Caki2 (cell line): ENCODE results near the gene PLOD1. TPM values are rescaled to one million over a fixed set of nuclear protein-coding genes. Genes with fewer than 3 reads are reported as not detected.
A peak's percentile ranks its signal among the peaks of the same experiment; 100 is the strongest.
"Not testable (repeated sequence)": the region's sequence is repeated elsewhere in the genome, so short reads cannot be mapped to it uniquely, and the experiment has no call there.

Source experiments
- DNase-seq: peaks from one replicate; pipeline ENCODE4 v3.0.0-alpha.2; 2015; ENCODE audit warnings: low read depth
- in situ Hi-C: cut with HindIII; loops from 2 replicates; pipeline ENCODE4 v1.10.0; 2016; ENCODE audit warnings: low sequenced_read_pairs, low pct_unique_long_range_greater_than_20kb, mixed read lengths
- total RNA-seq: library from RNA; depleted of rRNA; stranded (reverse); fragments of >200 nt; shearing (Covaris generic); gene quantifications from 2 replicates; pipeline ENCODE4 v1.2.3, GENCODE V29; 2014; ENCODE audit warnings: low replicate concordance

The PLOD1 gene
- total RNA-seq, 1 experiment from 2014 or later: 153 TPM

- peak; percentile 97 for DNase-seq
- in situ Hi-C loops: no loop called here
Measured at GRCh38 chr1:11908095-11908675, 26.3 kb upstream of the PLOD1 start.

- in situ Hi-C loops: not testable (repeated sequence)
Measured at GRCh38 chr1:11910914-11911228, 23.6 kb upstream of the PLOD1 start.

GRCh38 chr1:11912000-11912399 is 22.5 kb upstream of the PLOD1 start:
- in situ Hi-C loops: no loop called here
- DNase-seq: no peak

More at GRCh38 chr1:11910914-11911228, 23.6 kb upstream of the PLOD1 start:
- not testable (repeated sequence) for DNase-seq

GRCh38 chr1:11912482-11913216 is 21.9 kb upstream of the PLOD1 start:
- in situ Hi-C loops, DNase-seq: not testable (repeated sequence)

- in situ Hi-C loops: no loop called here
- no peak for DNase-seq
Measured at GRCh38 chr1:11913291-11913690, 21.2 kb upstream of the PLOD1 start.

GRCh38 chr1:11914024-11914423 is 20.5 kb upstream of the PLOD1 start:
- DNase-seq: no peak
- in situ Hi-C loops: no loop called here

- in situ Hi-C loops: no loop called here
- DNase-seq: no peak
Measured at GRCh38 chr1:11918799-11919519, 15.6 kb upstream of the PLOD1 start.

GRCh38 chr1:11919621-11920020 is 14.9 kb upstream of the PLOD1 start:
- in situ Hi-C loops: no loop called here

GRCh38 chr1:11920239-11920903 is 14.1 kb upstream of the PLOD1 start:
- in situ Hi-C loops: no loop called here
- DNase-seq: no peak

More at GRCh38 chr1:11919621-11920020, 14.9 kb upstream of the PLOD1 start:
- no peak for DNase-seq

- in situ Hi-C loops: no loop called here
Measured at GRCh38 chr1:11921022-11921421, 13.5 kb upstream of the PLOD1 start.

GRCh38 chr1:11923069-11923826 is 11.3 kb upstream of the PLOD1 start:
- in situ Hi-C loops: no loop called here
- no peak for DNase-seq

More at GRCh38 chr1:11921022-11921421, 13.5 kb upstream of the PLOD1 start:
- no peak for DNase-seq

- in situ Hi-C loops: no loop called here
- DNase-seq: no peak
Measured at GRCh38 chr1:11923827-11924113, 10.7 kb upstream of the PLOD1 start.

GRCh38 chr1:11924334-11925195 is 10.0 kb upstream of the PLOD1 start:
- in situ Hi-C loops: no loop called here
- DNase-seq: no peak

- DNase-seq, in situ Hi-C loops: not testable (repeated sequence)
Measured at GRCh38 chr1:11925196-11925937, 9.2 kb upstream of the PLOD1 start.

- in situ Hi-C loops: no loop called here
- no peak for DNase-seq
Measured at GRCh38 chr1:11925938-11926292, 8.6 kb upstream of the PLOD1 start.

GRCh38 chr1:11927866-11928592 is 6.5 kb upstream of the PLOD1 start:
- in situ Hi-C loops: no loop called here

More at GRCh38 chr1:11927866-11928592, 6.5 kb upstream of the PLOD1 start:
- no peak for DNase-seq
